Activated T-cell treated with anti-CD3 and anti-CD28 coated beads, Interleukin-2, amount 50 U/mL, for 24 hours (primary cell): ENCODE data around the gene BEAN1.

Experiments used
- DNase-seq: peaks from one replicate; pipeline ENCODE4 v3.0.0-alpha.2; 2020
- H3K27ac Mint-ChIP-seq: 2 replicates; pipeline ENCODE4 v1.8.0; 2020; ENCODE audit warnings: mild to moderate bottlenecking, mixed read lengths
- H3K27me3 Mint-ChIP-seq: 2 replicates; pipeline ENCODE4 v1.8.0; 2020; ENCODE audit warnings: mixed read lengths
- H3K36me3 Mint-ChIP-seq: 2 replicates; pipeline ENCODE4 v1.8.0; 2020; ENCODE audit warnings: low read depth, mixed read lengths
- H3K4me1 Mint-ChIP-seq: 2 replicates; pipeline ENCODE4 v1.8.0; 2020; ENCODE audit warnings: low read depth, mixed read lengths
- H3K4me3 Mint-ChIP-seq: 2 replicates; pipeline ENCODE4 v1.8.0; 2020; ENCODE audit warnings: mild to moderate bottlenecking, moderate library complexity, mixed read lengths
- H3K9me3 Mint-ChIP-seq: 2 replicates; pipeline ENCODE4 v1.8.0; 2020; ENCODE audit warnings: mixed read lengths

Gene BEAN1

DNA sequence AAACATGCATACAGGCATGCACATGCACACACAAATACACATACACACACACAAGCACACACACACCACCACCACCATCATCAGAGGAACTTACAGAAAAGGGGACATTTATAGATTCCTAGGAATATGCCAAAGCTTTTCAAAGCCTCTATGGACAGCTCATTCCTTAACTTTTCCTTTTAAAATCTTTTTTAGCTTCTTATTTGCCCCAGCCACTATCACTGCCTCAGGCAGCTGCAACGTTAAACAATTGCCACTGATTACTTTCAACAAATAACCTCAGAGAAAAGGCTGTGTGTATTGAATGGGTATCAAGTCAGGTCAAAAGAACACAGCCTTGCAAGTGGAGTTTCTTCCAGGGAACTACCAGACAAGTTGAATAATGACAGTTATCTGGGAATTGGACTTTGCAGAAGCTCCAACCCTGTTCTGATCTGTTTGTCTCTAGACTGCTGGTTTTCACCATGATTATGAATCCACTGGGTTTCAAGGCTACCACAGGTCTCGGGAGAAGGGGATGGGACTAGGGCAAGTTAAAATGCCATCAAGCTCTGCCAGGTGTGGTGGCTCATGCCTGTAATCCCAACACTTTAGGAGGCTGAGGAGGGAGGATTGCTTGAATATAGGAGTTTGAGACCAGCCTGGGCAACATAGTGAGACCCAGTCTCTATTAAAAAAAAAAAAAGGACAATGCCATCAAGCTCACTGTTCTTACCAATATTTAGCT is 21.9 kb upstream of the BEAN1 start:
- Mint-ChIP-seq H3K27me3 (peaks cover 18% of the 10 kb centered on the region), H3K9me3 (no peaks in the 10 kb centered on the region), H3K4me1 (peaks cover 23% of the 10 kb centered on the region), H3K36me3 (peaks cover 1% of the 10 kb centered on the region), H3K4me3 (no peak overlapping the region), H3K27ac (no peak overlapping the region)
- no peak for DNase-seq

DNA sequence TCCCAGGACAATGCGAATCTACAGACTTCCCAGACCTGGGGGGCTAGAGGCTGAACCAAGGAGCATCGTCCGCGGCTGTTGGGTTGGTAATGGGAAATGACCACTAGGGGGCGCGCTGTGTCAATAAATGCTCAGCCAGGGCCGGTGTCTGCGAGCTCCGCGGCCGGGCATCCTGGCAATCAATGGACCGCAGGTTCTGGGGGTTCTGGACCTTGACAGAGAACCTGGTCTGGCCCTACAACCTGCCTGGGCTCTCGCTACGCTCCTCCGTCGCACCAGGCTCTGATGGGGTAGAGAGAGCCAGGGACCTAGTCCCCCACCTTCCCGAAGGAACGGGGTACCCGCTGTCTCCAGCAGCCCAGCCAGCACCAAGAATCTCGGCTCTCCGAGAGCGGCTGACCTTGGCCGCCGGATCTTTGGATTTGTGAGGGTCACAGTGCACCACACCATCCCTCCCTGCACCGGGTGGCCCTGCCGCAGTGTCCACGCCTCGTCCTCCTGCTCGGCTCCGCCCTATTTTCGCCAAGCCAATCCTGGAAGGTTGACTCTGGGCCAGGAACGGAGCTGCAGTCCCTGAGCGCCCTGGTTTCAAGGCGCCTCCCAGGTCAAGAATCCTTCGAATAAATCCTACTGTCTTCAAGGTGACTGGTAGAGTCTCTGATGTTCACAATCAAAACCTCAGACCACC is 20.4 kb upstream of the BEAN1 start:
- H3K4me1 Mint-ChIP-seq: peaks cover 23% of the 10 kb centered on the region
- peak; percentile 94 for DNase-seq
- H3K9me3 Mint-ChIP-seq: no peaks in the 10 kb centered on the region
- H3K27me3 Mint-ChIP-seq: peaks cover 18% of the 10 kb centered on the region
- H3K36me3 Mint-ChIP-seq: peaks cover 12% of the 10 kb centered on the region
- H3K27ac Mint-ChIP-seq: peak overlapping the region; percentile 71
- H3K4me3 Mint-ChIP-seq: peak overlapping the region; percentile 81

DNA sequence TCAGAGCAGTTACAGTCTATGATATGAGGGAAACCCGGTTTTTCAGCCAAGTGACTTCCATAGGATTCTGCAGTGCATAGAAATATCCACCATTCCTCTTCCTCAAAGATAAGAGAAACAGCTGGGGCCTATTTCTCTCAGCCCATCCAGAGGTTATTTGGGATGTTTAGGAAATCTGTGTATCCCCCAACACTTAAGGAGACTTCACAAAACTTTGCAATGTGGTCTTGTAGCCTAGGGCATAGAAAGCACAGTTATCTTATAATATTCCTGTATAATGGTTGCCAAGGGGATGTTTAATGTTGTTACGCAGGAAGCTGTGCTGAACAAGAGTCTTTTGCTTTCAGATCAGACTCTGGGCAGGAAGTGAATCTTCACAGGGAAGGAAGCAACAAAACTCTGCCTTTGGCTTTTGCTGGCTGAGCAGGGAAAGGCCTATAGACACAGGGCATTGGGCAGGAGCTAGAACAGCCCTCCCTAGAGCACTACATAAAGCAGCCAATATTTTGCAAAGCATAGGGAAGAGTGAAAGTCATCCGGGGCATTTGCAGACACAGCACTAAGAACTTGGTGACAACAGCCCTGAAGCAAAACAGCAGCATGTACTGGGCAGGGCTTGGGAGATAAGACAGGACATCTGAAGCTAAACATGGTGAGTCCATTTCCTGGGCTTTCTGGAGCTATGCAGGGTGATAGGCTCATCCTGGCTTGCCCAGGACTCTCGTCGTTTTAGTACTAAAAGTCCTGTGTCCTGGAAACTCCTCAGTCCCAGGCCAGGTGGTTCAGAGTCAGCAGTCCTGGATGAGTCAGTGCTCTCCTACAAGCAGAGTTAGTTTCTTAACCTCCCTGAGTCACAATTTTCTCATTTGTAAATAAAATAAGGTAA is 18.7 kb upstream of the BEAN1 start:
- Mint-ChIP-seq H3K4me3 (peak overlapping the region; percentile 75), H3K36me3 (peaks cover 13% of the 10 kb centered on the region), H3K9me3 (peaks cover 4% of the 10 kb centered on the region), H3K27me3 (peaks cover 18% of the 10 kb centered on the region), H3K4me1 (peaks cover 23% of the 10 kb centered on the region), H3K27ac (peak overlapping the region; percentile 91)
- peak; percentile 58 for DNase-seq

DNA sequence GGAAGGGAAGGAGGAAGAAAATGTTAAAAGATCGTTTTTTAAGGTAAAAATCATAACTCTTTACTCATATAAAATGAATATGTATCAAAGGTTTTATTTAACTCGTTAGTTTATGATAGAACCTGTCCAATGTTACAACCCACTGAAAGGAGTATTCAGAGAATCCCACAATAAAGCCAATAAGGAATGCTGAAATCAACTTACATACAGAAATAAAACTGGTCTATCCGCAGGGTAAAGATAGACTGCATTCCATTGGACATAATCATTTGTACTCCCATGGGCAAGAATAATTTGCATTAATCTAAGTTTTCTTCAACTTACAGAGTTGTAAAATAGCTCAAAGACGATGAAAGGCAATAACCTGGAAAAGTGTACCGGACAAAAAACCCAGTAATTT is 17.9 kb upstream of the BEAN1 start:
- peak overlapping the region; percentile 91 for H3K27ac Mint-ChIP-seq
- H3K4me1 Mint-ChIP-seq: peaks cover 23% of the 10 kb centered on the region
- peak overlapping the region; percentile 75 for H3K4me3 Mint-ChIP-seq
- peaks cover 13% of the 10 kb centered on the region for H3K36me3 Mint-ChIP-seq
- no peak for DNase-seq
- H3K27me3 Mint-ChIP-seq: peaks cover 16% of the 10 kb centered on the region
- peaks cover 4% of the 10 kb centered on the region for H3K9me3 Mint-ChIP-seq

DNA sequence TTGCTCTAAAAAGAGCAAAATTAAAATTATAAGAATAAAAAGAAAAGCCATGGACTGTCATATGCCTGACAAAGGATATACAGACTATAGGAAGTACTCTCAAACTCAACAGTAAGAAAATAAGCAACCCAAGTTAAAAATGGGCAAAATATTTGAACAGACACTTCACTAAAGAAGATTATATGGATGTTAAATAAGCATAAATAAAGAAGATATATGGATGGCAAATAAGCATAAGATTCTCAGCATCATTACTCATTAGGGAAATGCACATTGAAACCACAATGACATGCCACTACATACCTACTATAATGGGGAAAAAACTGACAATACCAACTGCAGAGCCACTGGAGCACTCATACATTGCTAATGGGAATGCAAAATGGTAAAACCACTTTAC is 14.9 kb upstream of the BEAN1 start:
- Mint-ChIP-seq H3K9me3 (peaks cover 4% of the 10 kb centered on the region), H3K27ac (no peak overlapping the region), H3K27me3 (no peaks in the 10 kb centered on the region), H3K4me3 (no peak overlapping the region), H3K36me3 (peaks cover 13% of the 10 kb centered on the region), H3K4me1 (peaks cover 19% of the 10 kb centered on the region)
- no peak for DNase-seq

DNA sequence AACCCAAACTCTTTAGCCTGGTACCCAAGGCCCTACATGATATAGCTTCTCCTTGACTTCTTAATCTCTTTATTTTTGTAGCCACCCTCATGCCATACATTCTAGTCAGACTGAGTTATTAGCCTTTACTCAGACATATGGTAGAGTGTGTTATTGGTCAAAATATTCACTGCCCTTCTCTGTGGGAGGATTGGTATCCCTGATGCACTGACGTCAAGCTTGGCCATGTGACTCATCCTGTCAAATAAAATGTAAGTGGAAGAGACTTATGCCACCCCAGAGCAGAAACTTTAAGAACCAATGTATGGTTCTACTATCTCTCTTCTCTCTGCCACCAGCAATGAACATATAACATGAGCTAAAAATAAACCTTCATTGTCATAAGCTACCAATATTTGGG is 12.2 kb upstream of the BEAN1 start:
- H3K36me3 Mint-ChIP-seq: peaks cover 13% of the 10 kb centered on the region
- H3K27ac Mint-ChIP-seq: no peak overlapping the region
- no peak for DNase-seq
- peaks cover under 1% of the 10 kb centered on the region for H3K4me1 Mint-ChIP-seq
- no peaks in the 10 kb centered on the region for H3K27me3 Mint-ChIP-seq
- H3K9me3 Mint-ChIP-seq: peaks cover 4% of the 10 kb centered on the region
- H3K4me3 Mint-ChIP-seq: no peak overlapping the region

DNA sequence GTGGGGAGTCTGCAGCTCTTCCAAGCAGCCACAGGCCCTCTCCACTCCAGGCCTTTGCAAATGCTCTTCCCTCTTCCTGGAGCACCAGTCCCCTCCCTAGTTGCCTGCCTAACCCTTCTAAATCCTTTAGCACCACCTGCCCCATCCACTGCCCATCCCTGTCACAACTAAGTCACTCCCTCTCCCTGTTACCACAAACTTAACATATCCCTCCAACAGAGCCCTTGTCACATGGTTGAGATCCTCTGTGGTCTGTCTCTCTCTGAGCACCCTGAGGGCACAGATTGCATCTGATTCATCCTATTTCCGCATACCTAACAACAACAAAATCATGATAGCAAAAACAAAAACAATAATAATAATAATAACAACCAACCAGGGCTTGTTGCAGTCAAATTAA is 11.0 kb upstream of the BEAN1 start:
- H3K27ac Mint-ChIP-seq: no peak overlapping the region
- H3K4me1 Mint-ChIP-seq: no peaks in the 10 kb centered on the region
- H3K9me3 Mint-ChIP-seq: peaks cover 4% of the 10 kb centered on the region

DNA sequence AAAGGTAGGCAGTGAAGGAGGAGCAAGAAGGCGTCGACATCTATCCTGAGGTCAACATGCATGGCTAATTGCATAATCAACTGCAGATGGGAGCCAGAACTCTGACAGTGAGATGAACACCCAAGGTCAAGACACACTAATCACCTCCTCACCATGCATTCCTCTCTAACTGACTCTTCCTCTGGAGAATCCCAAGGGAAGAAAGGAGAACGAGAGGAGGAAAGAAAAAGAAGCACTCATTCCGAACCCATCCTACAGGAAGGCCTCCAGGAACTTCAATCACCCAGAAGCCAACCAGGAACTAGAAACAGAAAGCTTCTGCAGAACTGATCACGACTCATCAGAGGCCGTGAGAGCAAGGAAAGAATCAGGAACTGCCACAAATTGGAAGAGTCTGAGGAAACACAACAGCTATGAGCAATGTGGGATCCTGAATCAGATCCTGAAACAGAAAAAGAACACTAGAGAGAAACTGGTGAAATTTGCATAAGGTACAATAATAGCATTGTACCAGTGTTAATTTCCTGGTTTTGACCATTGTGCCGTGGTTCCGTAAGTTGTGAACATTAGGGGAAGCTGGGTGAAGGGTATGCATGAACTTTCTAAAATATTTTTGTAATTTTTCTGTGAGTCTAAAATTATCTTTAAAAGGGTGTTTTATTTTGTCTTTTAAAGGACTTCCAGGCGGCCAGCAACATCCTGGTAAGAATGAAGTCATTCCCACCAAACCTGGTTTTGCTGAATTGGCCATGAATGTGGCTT is 10.0 kb upstream of the BEAN1 start:
- Mint-ChIP-seq H3K27me3 (peaks cover 5% of the 10 kb centered on the region), H3K4me3 (no peak overlapping the region), H3K36me3 (no peaks in the 10 kb centered on the region), H3K27ac (no peak overlapping the region), H3K9me3 (peaks cover 4% of the 10 kb centered on the region), H3K4me1 (no peaks in the 10 kb centered on the region)
- no peak for DNase-seq

More for the DNA sequence above, 11.0 kb upstream of the BEAN1 start:
- Mint-ChIP-seq H3K27me3 (no peaks in the 10 kb centered on the region), H3K4me3 (no peak overlapping the region), H3K36me3 (peaks cover 6% of the 10 kb centered on the region)
- no peak for DNase-seq

DNA sequence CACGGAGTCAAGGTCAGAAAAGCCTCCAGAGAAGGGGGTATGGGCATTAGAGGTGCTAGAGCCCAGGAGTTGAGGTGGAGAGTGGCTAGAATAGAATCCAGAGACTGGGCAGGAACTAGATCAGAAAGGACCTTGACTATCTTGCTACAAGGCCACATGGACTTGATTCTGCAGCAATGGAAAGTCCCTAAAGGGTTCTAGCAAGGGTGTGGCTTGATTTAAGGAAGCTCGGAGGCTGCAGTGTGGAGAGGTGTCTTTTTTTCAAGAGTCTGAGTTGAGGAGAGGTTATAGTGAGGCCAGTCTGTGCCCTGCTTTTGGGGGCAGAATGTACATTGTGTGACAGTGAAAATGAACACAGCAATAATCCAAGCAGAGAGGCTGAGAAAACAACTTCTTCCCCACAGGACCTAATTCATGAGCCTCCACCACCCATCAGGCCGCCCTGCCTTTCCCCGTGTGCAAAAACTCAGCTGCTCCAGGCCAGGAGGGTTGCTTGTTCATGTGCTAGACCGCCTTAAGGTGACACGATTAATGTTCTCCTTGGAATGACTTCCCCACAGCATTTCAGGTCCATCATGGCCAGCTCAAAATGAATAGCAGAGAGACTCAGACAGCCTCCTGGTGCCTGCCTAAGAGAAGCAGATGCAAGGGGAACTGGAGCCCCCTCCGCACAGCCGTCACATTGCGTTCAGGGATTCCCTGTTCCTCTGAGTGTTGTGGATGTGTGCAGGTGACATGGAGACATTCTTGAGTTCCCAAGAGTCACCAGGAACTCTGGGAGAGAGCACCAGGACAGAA is 8.7 kb upstream of the BEAN1 start:
- no peaks in the 10 kb centered on the region for H3K9me3 Mint-ChIP-seq
- H3K27me3 Mint-ChIP-seq: peaks cover 14% of the 10 kb centered on the region
- DNase-seq: no peak
- H3K27ac Mint-ChIP-seq: no peak overlapping the region
- H3K36me3 Mint-ChIP-seq: no peaks in the 10 kb centered on the region
- no peaks in the 10 kb centered on the region for H3K4me1 Mint-ChIP-seq
- H3K4me3 Mint-ChIP-seq: no peak overlapping the region

DNA sequence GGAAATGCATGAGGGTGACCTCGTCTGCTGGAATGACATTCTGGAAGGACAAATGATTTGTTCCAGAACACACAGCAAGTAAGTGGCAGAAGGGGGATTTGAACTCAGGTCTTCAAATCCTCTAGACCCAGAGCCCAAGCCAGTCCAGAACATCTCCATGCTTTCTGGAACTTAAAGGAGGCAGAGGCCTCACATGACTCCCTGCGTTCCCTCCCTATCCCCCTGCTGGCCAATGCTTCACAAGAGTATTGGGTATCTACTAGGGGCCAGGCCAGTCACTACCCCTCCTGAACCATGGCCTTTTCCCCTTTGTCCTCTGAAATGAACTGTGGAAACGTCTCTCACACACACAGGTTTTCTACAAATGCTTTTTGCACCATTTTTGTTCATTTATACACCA is 7.6 kb upstream of the BEAN1 start:
- Mint-ChIP-seq H3K4me3 (no peak overlapping the region), H3K9me3 (no peaks in the 10 kb centered on the region), H3K36me3 (no peaks in the 10 kb centered on the region), H3K27me3 (peaks cover 20% of the 10 kb centered on the region), H3K27ac (no peak overlapping the region), H3K4me1 (no peaks in the 10 kb centered on the region)
- DNase-seq: no peak

DNA sequence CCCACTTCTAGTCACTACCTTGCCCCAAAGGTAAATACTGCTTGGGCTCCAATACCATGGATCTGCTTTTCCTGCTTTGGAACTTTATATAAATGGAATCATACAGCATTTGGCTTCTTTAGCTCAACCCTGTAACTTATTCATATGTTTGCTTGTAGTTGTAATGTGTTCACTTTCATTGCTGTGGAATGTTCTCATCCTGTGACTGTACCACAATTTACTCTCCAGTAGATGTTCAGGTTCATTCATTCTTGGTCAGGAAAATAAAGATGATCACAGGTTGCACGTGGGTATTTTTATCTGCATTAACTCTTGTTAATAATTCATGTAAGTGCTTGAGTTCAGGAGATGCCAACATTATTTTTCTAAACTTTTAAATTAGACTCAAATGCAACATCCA is 6.7 kb upstream of the BEAN1 start:
- no peak overlapping the region for H3K4me3 Mint-ChIP-seq
- DNase-seq: no peak
- no peaks in the 10 kb centered on the region for H3K9me3 Mint-ChIP-seq

DNA sequence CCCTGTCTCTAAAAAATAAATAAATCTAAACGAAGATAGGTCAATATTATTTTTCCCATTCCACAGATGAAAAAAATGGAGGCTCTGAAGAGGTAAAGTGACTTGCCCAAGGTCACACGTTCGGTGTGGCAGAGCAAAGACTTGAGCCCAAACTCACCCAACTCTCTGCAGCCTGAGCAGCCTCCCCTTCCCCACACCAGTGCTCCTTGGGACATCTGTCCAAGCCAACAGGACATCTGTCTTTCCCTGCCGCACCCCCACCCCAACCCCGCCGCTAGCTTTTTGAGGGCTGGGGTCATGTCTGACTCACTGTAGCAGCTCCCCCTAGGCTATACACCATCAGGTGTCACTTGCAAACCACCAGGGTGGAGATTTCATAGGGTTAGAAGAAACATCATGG is 5.2 kb upstream of the BEAN1 start:
- Mint-ChIP-seq H3K27me3 (peaks cover 39% of the 10 kb centered on the region), H3K9me3 (no peaks in the 10 kb centered on the region)
- no peak for DNase-seq

More for the DNA sequence above, 6.7 kb upstream of the BEAN1 start:
- Mint-ChIP-seq H3K36me3 (no peaks in the 10 kb centered on the region), H3K27me3 (peaks cover 28% of the 10 kb centered on the region), H3K27ac (no peak overlapping the region), H3K4me1 (no peaks in the 10 kb centered on the region)

DNA sequence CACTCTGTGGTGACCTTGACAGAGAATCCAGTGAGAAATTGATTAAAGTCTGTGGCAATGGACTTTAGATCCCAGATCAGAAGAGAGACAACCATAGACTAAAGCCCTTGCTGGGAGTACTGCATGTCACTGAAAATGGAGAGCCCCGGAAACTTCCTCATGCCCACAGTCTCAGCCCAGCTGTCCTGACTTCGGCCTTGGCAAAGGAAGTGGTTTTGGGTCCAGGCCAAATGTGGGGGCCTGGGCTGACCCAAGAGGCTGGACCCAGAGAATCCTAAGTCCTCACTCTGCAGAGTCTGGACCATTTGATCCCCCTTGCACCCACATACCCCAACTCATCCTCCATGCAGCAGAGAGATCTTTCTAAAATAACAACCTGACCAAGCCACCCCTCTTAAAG is 4.7 kb upstream of the BEAN1 start:
- Mint-ChIP-seq H3K4me3 (no peak overlapping the region), H3K4me1 (peaks cover 4% of the 10 kb centered on the region), H3K27ac (no peak overlapping the region), H3K9me3 (no peaks in the 10 kb centered on the region), H3K36me3 (no peaks in the 10 kb centered on the region), H3K27me3 (peaks cover 39% of the 10 kb centered on the region)
- DNase-seq: no peak

More for the DNA sequence above, 5.2 kb upstream of the BEAN1 start:
- Mint-ChIP-seq H3K36me3 (no peaks in the 10 kb centered on the region), H3K4me3 (no peak overlapping the region), H3K27ac (no peak overlapping the region), H3K4me1 (peaks cover 4% of the 10 kb centered on the region)
